Thyroid gland (tissue), 4 donors: ENCODE measurements around the gene SS18L1. TPM values are rescaled to one million over a fixed set of nuclear protein-coding genes. Genes with fewer than 3 reads are reported as not detected.

Experiments used
- DNase-seq, 2 donors: peaks; one replicate each; pipeline ENCODE4 v3.0.0-alpha.2; 2019
- H3K27ac ChIP-seq, 3 donors: fragments of 200-600 bp; sonication (generic); 1 replicate in 2 of 3; 2 replicates in 1 of 3; pipeline ENCODE4 v1.5.1; 2016 to 2019; ENCODE audit warnings: mild to moderate bottlenecking in 1 of 3, moderate library complexity in 1 of 3
- H3K27me3 ChIP-seq: fragments of 200-600 bp; sonication (generic); one replicate; pipeline ENCODE4 v1.5.1; 2019
- H3K36me3 ChIP-seq, 2 donors: fragments of 200-600 bp; sonication (generic); one replicate each; pipeline ENCODE4 v1.5.1; 2016 to 2019
- H3K4me1 ChIP-seq, 2 donors: fragments of 200-600 bp; sonication (generic); one replicate each; pipeline ENCODE4 v1.5.1; 2017 to 2019
- H3K4me3 ChIP-seq, 3 donors: fragments of 200-600 bp; sonication (generic); replicated peaks in 1 of 3; 1 replicate in 2 of 3; 2 replicates in 1 of 3; pipeline ENCODE4 v1.5.1; 2016; ENCODE audit warnings: mild to moderate bottlenecking in 1 of 3
- H3K9me3 ChIP-seq: fragments of 200-600 bp; sonication (generic); one replicate; pipeline ENCODE4 v1.5.1; 2017
- CTCF ChIP-seq, 6 experiments: fragments of 200-600 bp in 3 of 6; fragments of 450-650 bp in 3 of 6; sonication (generic) in 3 of 6; IDR thresholded peaks; one replicate each; pipeline ENCODE4 v1.5.1; 2016 to 2019; ENCODE audit warnings: antibody characterized with exemption in 6 of 6, mild to moderate bottlenecking in 2 of 6, inconsistent platforms in 1 of 6, moderate library complexity in 1 of 6
- POLR2A ChIP-seq, 2 donors: fragments of 450-650 bp; IDR thresholded peaks; one replicate each; pipeline ENCODE4 v1.6.1; 2017; ENCODE audit warnings: antibody characterized with exemption in 2 of 2, mild to moderate bottlenecking in 2 of 2, moderate library complexity in 1 of 2
- WGBS, 2 donors: methylation state at CpG; one replicate each; pipeline ENCODE4 v1.1.5; 2017; 5-methylcytosine and 5-hydroxymethylcytosine counted together
- intact Hi-C: fragments of 100-400 bp; cut with DNase I; formaldehyde crosslinking; loops from one replicate; pipeline ENCODE4 v1.15.1; 2023
- total RNA-seq, 4 donors: library from RNA; depleted of rRNA; stranded (reverse); fragments of >200 nt; gene quantifications; one replicate each; pipeline ENCODE4 v1.2.3, GENCODE V29; 2016

SS18L1 gene
- total RNA-seq, 4 donors from 2014 or later, result 12.2 to 22.0 (median 15.2) TPM

GRCh38 chr20:62164879-62165761 lies 21.6 kb downstream of the SS18L1 start:
- Histone ChIP-seq H3K36me3 (peaks cover 36 to 57% of the 10 kb centered on the region in 2 donors), H3K27me3 (no peaks in the 10 kb centered on the region), H3K4me3 (no peak overlapping the region), H3K27ac (no peak overlapping the region), H3K4me1 (no peaks in the 10 kb centered on the region), H3K9me3 (no peaks in the 10 kb centered on the region)
- 93 to 96% methylated on average over 36 to 41 of the region's 41 CpGs for WGBS, 2 donors
- TF ChIP-seq POLR2A (IDR thresholded peaks at IDR 0.05) (no peak), CTCF (IDR thresholded peaks at IDR 0.05) (no peak)
- no peak for DNase-seq
- intact Hi-C loops, result no loop called here

GRCh38 chr20:62165762-62166399 lies 22.3 kb downstream of the SS18L1 start:
- WGBS, 2 donors, result 87 to 96% methylated on average over 16 to 23 of the region's 25 CpGs
- Histone ChIP-seq H3K27me3 (no peaks in the 10 kb centered on the region), H3K36me3 (peaks cover 36 to 53% of the 10 kb centered on the region in 2 donors), H3K27ac (no peak overlapping the region), H3K9me3 (no peaks in the 10 kb centered on the region), H3K4me3 (no peak overlapping the region), H3K4me1 (no peaks in the 10 kb centered on the region)
- intact Hi-C loops, result no loop called here
- DNase-seq, result no peak
- no peak for TF ChIP-seq CTCF (IDR thresholded peaks at IDR 0.05)

GRCh38 chr20:62167474-62167873 lies 23.9 kb downstream of the SS18L1 start:
- H3K27ac ChIP-seq, result no peak overlapping the region
- H3K27me3 ChIP-seq, result no peaks in the 10 kb centered on the region
- no peak overlapping the region for H3K4me3 ChIP-seq
- DNase-seq, result no peak
- H3K4me1 ChIP-seq, result no peaks in the 10 kb centered on the region
- WGBS, 2 donors, result 84 to 89% methylated on average over 6 of the region's 6 CpGs
- peaks cover 33 to 42% of the 10 kb centered on the region in 2 donors for H3K36me3 ChIP-seq
- TF ChIP-seq POLR2A (IDR thresholded peaks at IDR 0.05) (no peak), CTCF (IDR thresholded peaks at IDR 0.05) (no peak)
- intact Hi-C loops, result no loop called here
- no peaks in the 10 kb centered on the region for H3K9me3 ChIP-seq

- no peak overlapping the region for H3K27ac ChIP-seq
- H3K36me3 ChIP-seq, result peaks cover 33 to 36% of the 10 kb centered on the region in 2 donors
- intact Hi-C loops, result no loop called here
- no peaks in the 10 kb centered on the region for H3K4me1 ChIP-seq
- TF ChIP-seq CTCF (IDR thresholded peaks at IDR 0.05) (no peak), POLR2A (IDR thresholded peaks at IDR 0.05) (no peak)
- WGBS, 2 donors, result 77 to 98% methylated on average over 4 of the region's 4 CpGs
- H3K27me3 ChIP-seq, result no peaks in the 10 kb centered on the region
- H3K9me3 ChIP-seq, result no peaks in the 10 kb centered on the region
- no peak for DNase-seq
- no peak overlapping the region for H3K4me3 ChIP-seq
Measured at GRCh38 chr20:62168061-62168460, 24.5 kb downstream of the SS18L1 start.

GRCh38 chr20:62168890-62169435 lies 25.4 kb downstream of the SS18L1 start:
- H3K9me3 ChIP-seq, result no peaks in the 10 kb centered on the region
- H3K36me3 ChIP-seq, result peaks cover 30 to 31% of the 10 kb centered on the region in 2 donors
- no peak for TF ChIP-seq CTCF (IDR thresholded peaks at IDR 0.05)
- TF ChIP-seq POLR2A (IDR thresholded peaks at IDR 0.05), result no peak
- H3K27me3 ChIP-seq, result no peaks in the 10 kb centered on the region
- no peaks in the 10 kb centered on the region for H3K4me1 ChIP-seq
- no peak overlapping the region for H3K4me3 ChIP-seq
- intact Hi-C loops, result no loop called here
- no peak for DNase-seq
- no peak overlapping the region for H3K27ac ChIP-seq
- 78 to 97% methylated on average over 17 to 23 of the region's 23 CpGs for WGBS, 2 donors
